Fibroblast of lung (primary cell): ENCODE measurements around the gene FUNDC1.

ENCODE experiments used
- CTCF ChIP-seq, 2 donors: IDR thresholded peaks in 1 of 2; conservative IDR thresholded peaks in 1 of 2; 1 replicate in 1 of 2; 2 replicates in 1 of 2; pipeline ENCODE4 v1.5.1; 2011 to 2012; ENCODE audit warnings: low read length in 2 of 2, control low read depth in 1 of 2, inconsistent platforms in 1 of 2, low read depth in 1 of 2, mild to moderate bottlenecking in 1 of 2
- EZH2 ChIP-seq: IDR thresholded peaks from 2 replicates; pipeline ENCODE4 v1.5.1; 2012; ENCODE audit warnings: low read length, control low read depth, mild to moderate bottlenecking; ENCODE audit errors: missing control alignments

- TF ChIP-seq CTCF (conservative IDR thresholded peaks at IDR 0.05 in 1 of 2, IDR thresholded peaks at IDR 0.05 in 1 of 2; ENCODE audit: low read depth in 1 of 2, low read length in 2 of 2) (no peak), EZH2 (no peak)
Measured at GRCh38 chrX:44480591-44480990, 62.1 kb downstream of the FUNDC1 start.
